WERI-Rb-1 (cell line): ENCODE measurements around the gene FOXJ1.

Source experiments
- DNase-seq: peaks from one replicate; pipeline ENCODE4 v3.0.0-alpha.2; 2020
- H3K27ac ChIP-seq: fragments of 250-450 bp; sonication (Bioruptor Pico); 2 replicates; pipeline ENCODE4 v1.5.1; 2020; ENCODE audit warnings: mild to moderate bottlenecking, moderate library complexity
- H3K27me3 ChIP-seq: fragments of 250-450 bp; sonication (Bioruptor Pico); 2 replicates; pipeline ENCODE4 v1.5.1; 2021; ENCODE audit warnings: mild to moderate bottlenecking, low read depth, moderate library complexity; ENCODE audit not compliant: insufficient read depth, severe bottlenecking
- H3K36me3 ChIP-seq: fragments of 250-450 bp; sonication (Bioruptor Pico); 2 replicates; pipeline ENCODE4 v1.5.1; 2020; ENCODE audit warnings: mild to moderate bottlenecking, moderate library complexity
- H3K4me3 ChIP-seq: 2 replicates; pipeline ENCODE4 v1.5.1; 2011; ENCODE audit warnings: low read depth, mild to moderate bottlenecking, control low read depth, low read length
- H3K9me3 ChIP-seq: fragments of 250-450 bp; sonication (Bioruptor Pico); 2 replicates; pipeline ENCODE4 v1.5.1; 2021; ENCODE audit warnings: mild to moderate bottlenecking, moderate library complexity; ENCODE audit not compliant: severe bottlenecking
- TF ChIP-seq, protein P1 (sequence below): IDR thresholded peaks from 2 replicates; pipeline ENCODE4 v1.5.1; 2011; ENCODE audit warnings: low read depth, mild to moderate bottlenecking, control low read depth, inconsistent platforms, low read length

FOXJ1 gene

DNA sequence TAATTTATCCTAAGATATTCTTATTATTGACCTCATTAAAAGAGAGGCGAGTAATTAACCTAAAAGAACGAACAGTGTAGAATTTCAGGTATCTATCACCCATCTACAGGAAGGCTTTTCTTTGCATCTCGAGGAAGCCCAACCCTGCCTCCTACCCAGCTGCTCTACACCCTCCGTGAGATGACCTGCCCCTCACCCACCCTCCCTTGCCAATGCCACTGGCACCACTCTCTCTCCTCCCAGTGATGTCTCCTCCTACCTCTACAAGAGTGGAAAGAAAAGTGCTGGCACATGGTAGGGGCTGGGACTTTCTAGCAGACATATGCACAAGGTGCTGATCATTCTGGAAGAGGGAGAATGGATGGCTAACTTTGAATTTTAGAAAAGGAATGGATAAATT lies 22.9 kb upstream of the FOXJ1 start:
- TF ChIP-seq, protein P1, sequence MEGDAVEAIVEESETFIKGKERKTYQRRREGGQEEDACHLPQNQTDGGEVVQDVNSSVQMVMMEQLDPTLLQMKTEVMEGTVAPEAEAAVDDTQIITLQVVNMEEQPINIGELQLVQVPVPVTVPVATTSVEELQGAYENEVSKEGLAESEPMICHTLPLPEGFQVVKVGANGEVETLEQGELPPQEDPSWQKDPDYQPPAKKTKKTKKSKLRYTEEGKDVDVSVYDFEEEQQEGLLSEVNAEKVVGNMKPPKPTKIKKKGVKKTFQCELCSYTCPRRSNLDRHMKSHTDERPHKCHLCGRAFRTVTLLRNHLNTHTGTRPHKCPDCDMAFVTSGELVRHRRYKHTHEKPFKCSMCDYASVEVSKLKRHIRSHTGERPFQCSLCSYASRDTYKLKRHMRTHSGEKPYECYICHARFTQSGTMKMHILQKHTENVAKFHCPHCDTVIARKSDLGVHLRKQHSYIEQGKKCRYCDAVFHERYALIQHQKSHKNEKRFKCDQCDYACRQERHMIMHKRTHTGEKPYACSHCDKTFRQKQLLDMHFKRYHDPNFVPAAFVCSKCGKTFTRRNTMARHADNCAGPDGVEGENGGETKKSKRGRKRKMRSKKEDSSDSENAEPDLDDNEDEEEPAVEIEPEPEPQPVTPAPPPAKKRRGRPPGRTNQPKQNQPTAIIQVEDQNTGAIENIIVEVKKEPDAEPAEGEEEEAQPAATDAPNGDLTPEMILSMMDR, result no peak
- Histone ChIP-seq H3K27ac (no peak overlapping the region), H3K4me3 (no peak overlapping the region), H3K27me3 (no peaks in the 10 kb centered on the region), H3K36me3 (peaks cover 16% of the 10 kb centered on the region), H3K9me3 (no peaks in the 10 kb centered on the region)
- no peak for DNase-seq

DNA sequence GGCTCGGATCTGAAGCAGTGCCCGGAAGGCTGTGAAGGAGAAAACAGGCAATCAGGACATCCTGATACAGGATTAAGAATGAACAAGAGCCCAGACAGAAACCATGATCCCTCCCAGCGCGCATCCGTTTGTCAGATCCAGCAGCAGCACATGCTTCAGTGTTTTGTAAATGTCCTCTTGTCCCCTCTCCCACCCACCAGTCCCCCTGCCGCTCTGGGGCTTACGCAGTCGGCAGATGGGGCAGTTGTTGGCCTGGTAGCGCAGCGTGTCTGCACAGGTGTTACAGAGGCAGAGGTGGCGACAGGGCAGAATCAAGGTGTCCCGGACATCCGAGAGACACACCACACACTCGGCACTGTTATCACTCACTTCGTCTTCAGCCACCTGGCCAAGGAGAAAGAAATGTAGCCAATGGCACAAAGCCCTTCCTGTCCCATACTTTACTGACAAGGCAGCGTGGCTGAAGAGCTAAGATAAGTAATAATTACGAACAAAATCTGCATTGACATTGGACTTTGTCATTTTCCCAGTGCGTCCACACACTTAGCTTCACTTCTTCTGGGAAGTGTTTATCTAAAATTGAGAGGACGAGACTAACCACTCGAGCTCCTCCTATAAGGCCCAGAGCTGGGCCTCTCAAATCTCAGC lies 20.7 kb upstream of the FOXJ1 start:
- peak overlapping the region; percentile 48 for H3K27ac ChIP-seq

DNA sequence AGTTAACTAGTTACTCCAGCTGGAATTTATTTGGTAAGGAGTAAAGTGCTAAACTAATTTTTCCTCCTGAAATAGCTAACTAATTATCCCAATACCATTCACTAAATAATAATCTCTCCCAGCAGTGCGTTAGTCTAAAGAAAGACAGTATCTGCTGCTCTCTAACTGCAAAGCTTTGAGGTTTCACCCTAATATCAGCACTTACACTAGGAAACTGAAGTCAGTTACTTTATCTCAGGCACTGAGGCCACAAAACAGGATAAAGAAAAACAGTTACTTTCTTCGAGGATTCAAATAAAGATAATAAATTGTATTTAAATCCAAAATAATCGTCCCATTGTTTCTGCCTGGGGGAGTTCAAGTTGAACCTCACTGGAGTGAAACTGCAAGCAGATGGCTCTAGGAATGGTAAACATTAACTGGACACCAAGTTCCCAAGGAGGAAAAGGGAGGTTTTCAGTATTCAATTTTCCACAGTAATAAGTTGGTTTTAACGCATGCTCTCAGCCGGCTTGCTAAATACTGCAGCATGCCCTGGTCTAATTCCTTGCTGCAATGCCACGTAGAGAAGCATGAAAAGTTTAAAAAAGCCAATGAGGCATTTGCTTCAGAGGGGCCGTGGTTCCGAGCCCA lies 20.0 kb upstream of the FOXJ1 start:
- DNase-seq, result no peak
- Histone ChIP-seq H3K4me3 (0 out of 2 replicates have a peak overlapping the region, but pooled peaks have one; percentile 1), H3K27ac (peak overlapping the region; percentile 48)

More for the DNA sequence above, 20.7 kb upstream of the FOXJ1 start:
- peak; percentile 70 for DNase-seq
- H3K36me3 ChIP-seq, result peaks cover 11% of the 10 kb centered on the region
- peak overlapping the region; percentile 1; the same call in 1 of the 2 replicates for H3K4me3 ChIP-seq
- no peaks in the 10 kb centered on the region for H3K27me3 ChIP-seq
- TF ChIP-seq, protein P1, result no peak
- no peaks in the 10 kb centered on the region for H3K9me3 ChIP-seq

DNA sequence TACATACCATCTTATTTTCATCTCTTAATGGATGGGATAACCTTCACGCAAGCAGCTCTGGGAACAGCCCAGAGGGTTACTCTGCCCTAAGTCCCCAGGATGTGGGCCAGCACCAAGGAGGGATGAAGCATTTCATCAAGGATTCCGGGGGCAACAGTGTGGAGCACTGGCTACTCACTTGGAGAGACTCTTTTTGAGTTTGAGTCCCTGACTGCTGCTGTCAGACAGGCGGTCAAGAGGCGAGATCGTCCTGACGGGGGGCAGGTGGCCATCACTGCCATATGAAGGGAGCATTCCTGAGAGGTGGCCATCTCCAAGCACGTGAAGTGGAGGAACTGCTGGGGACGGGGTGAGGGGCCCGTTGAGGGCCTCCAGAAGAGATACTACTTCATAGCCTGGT lies 18.1 kb upstream of the FOXJ1 start:
- peaks cover 13% of the 10 kb centered on the region; the same call in 1 of the 2 replicates for H3K36me3 ChIP-seq
- no peaks in the 10 kb centered on the region for H3K9me3 ChIP-seq
- H3K4me3 ChIP-seq, result no peak overlapping the region
- DNase-seq, result no peak
- TF ChIP-seq, protein P1, result no peak
- no peak overlapping the region for H3K27ac ChIP-seq
- no peaks in the 10 kb centered on the region for H3K27me3 ChIP-seq

More for the DNA sequence above, 20.0 kb upstream of the FOXJ1 start:
- H3K9me3 ChIP-seq, result no peaks in the 10 kb centered on the region
- peaks cover 8% of the 10 kb centered on the region for H3K36me3 ChIP-seq
- TF ChIP-seq, protein P1, result no peak
- no peaks in the 10 kb centered on the region for H3K27me3 ChIP-seq

DNA sequence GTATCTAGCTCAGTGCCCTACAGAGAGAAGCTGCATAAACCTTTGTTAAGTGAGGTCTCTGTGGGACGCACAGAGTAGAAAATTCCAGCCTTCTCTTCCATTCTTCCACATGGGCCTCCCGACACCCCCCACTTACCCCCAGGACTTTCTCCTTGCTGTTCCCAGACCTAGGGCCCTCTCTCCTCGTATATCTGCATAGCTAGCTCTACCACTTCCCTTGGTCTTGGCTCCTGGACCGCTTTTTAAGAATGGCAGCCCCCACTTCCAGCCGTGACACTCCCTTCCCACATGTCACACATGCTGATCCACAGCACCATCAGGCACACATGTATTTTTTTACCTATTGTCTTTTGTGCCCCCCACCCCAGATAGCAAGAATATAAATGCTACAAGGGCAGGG lies 16.7 kb upstream of the FOXJ1 start:
- Histone ChIP-seq H3K36me3 (peaks cover 14% of the 10 kb centered on the region; the same call in 1 of the 2 replicates), H3K27me3 (no peaks in the 10 kb centered on the region), H3K9me3 (no peaks in the 10 kb centered on the region), H3K27ac (no peak overlapping the region), H3K4me3 (no peak overlapping the region)
- DNase-seq, result no peak
- TF ChIP-seq, protein P1, result no peak
